Spleen (tissue), 7 donors: ENCODE measurements around the gene SSH2.

Experiments used
- POLR2A ChIP-seq, 3 donors: fragments of 450-650 bp; IDR thresholded peaks; one replicate each; pipeline ENCODE4 v1.5.1; 2017; ENCODE audit warnings: antibody characterized with exemption in 3 of 3, mild to moderate bottlenecking in 1 of 3
- POLR2AphosphoS5 ChIP-seq, 3 donors: sonication (generic); formaldehyde crosslinking; IDR thresholded peaks; one replicate each; pipeline ENCODE4 v1.5.1; 2017; ENCODE audit warnings: antibody characterized with exemption in 3 of 3
- TF ChIP-seq, protein P1 (sequence below), 11 experiments: fragments of 200-600 bp in 7 of 11; fragments of 450-650 bp in 4 of 11; sonication (generic) in 4 of 11; IDR thresholded peaks in 8 of 11; conservative IDR thresholded peaks in 3 of 11; 1 replicate in 7 of 11; 2 replicates in 4 of 11; pipeline versions ENCODE4 v1.4.0 to v1.8.0; 2016 to 2021; ENCODE audit warnings: antibody characterized with exemption in 11 of 11, inconsistent platforms in 4 of 11, mild to moderate bottlenecking in 1 of 11
- donor health status: DM: no; HTN: no; CAD: no; lungs with moderate emphysema.
- donor health status: DM: no; HTN: no; CAD: no.
- donor health status: DM: no; HTN: no; CAD: no.

DNA sequence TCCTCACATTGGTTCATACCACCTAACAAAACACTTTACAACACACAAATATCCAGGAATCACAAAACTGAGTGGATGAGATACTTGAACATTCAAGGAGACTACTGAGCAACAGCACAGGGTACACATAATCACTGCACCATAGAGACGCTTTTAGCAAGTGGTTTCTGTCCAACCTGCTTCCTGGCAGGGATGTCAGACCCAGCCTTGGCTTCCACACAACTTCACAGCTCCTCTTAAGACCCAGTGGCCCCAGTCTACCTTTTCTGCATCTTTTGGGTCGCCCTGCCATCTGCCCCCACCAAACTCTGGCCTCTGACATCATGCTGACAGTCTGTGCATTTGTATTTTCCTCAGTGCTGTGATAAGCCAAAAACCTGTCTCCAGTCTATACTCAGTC, 301.4 kb downstream of the SSH2 start:
- TF ChIP-seq POLR2AphosphoS5 (IDR thresholded peaks at IDR 0.05) (no peak), POLR2A (IDR thresholded peaks at IDR 0.05) (no peak)
- TF ChIP-seq, protein P1, sequence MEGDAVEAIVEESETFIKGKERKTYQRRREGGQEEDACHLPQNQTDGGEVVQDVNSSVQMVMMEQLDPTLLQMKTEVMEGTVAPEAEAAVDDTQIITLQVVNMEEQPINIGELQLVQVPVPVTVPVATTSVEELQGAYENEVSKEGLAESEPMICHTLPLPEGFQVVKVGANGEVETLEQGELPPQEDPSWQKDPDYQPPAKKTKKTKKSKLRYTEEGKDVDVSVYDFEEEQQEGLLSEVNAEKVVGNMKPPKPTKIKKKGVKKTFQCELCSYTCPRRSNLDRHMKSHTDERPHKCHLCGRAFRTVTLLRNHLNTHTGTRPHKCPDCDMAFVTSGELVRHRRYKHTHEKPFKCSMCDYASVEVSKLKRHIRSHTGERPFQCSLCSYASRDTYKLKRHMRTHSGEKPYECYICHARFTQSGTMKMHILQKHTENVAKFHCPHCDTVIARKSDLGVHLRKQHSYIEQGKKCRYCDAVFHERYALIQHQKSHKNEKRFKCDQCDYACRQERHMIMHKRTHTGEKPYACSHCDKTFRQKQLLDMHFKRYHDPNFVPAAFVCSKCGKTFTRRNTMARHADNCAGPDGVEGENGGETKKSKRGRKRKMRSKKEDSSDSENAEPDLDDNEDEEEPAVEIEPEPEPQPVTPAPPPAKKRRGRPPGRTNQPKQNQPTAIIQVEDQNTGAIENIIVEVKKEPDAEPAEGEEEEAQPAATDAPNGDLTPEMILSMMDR (IDR thresholded peaks at IDR 0.05 in 8 of 11, conservative IDR thresholded peaks at IDR 0.05 in 3 of 11), result no peak
